NB4 (cell line): Measurements from ENCODE around the gene CFP.

Experiments
- POLR2A ChIP-seq: IDR thresholded peaks from 2 replicates; pipeline ENCODE4 v1.6.1; 2011; ENCODE audit warnings: mild to moderate bottlenecking; ENCODE audit not compliant: insufficient read length; ENCODE audit errors: extremely low read depth
- TF ChIP-seq, protein P1 (sequence below): IDR thresholded peaks from one replicate; pipeline ENCODE4 v1.5.1; 2012; ENCODE audit warnings: low read depth, low read length

- TF ChIP-seq, protein P1, sequence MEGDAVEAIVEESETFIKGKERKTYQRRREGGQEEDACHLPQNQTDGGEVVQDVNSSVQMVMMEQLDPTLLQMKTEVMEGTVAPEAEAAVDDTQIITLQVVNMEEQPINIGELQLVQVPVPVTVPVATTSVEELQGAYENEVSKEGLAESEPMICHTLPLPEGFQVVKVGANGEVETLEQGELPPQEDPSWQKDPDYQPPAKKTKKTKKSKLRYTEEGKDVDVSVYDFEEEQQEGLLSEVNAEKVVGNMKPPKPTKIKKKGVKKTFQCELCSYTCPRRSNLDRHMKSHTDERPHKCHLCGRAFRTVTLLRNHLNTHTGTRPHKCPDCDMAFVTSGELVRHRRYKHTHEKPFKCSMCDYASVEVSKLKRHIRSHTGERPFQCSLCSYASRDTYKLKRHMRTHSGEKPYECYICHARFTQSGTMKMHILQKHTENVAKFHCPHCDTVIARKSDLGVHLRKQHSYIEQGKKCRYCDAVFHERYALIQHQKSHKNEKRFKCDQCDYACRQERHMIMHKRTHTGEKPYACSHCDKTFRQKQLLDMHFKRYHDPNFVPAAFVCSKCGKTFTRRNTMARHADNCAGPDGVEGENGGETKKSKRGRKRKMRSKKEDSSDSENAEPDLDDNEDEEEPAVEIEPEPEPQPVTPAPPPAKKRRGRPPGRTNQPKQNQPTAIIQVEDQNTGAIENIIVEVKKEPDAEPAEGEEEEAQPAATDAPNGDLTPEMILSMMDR: no peak
- no peak for TF ChIP-seq POLR2A
Measured at GRCh38 chrX:47585273-47585672, 44.5 kb downstream of the CFP start.
